SJSA1 (cell line): ENCODE data around the gene NAE1. TPM values are rescaled to one million over a fixed set of nuclear protein-coding genes. Genes with fewer than 3 reads are reported as not detected.
"Not testable (repeated sequence)": the region's sequence is repeated elsewhere in the genome, so short reads cannot be mapped to it uniquely, and the experiment has no call there.

Experiments
- DNase-seq, 2 experiments: peaks; one replicate each; pipeline ENCODE4 v3.0.0-alpha.2; 2015 to 2020; ENCODE audit warnings: low spot score in 2 of 2, low read depth in 1 of 2
- H3K27ac ChIP-seq: fragments of 250-450 bp; sonication (Bioruptor Pico); 2 replicates; pipeline ENCODE4 v1.5.1; 2020; ENCODE audit warnings: mild to moderate bottlenecking, moderate library complexity
- H3K27me3 ChIP-seq: fragments of 250-450 bp; sonication (Bioruptor Pico); replicated peaks from 2 replicates; pipeline ENCODE4 v1.5.1; 2020; ENCODE audit warnings: mild to moderate bottlenecking, moderate library complexity
- H3K36me3 ChIP-seq: fragments of 250-450 bp; sonication (Bioruptor Pico); 2 replicates; pipeline ENCODE4 v1.5.1; 2020; ENCODE audit warnings: mild to moderate bottlenecking
- H3K4me1 ChIP-seq: fragments of 250-450 bp; sonication (Bioruptor Pico); replicated peaks from 2 replicates; pipeline ENCODE4 v1.6.1; 2021; ENCODE audit warnings: mild to moderate bottlenecking
- H3K4me3 ChIP-seq: fragments of 250-450 bp; sonication (Bioruptor Pico); 2 replicates; pipeline ENCODE4 v1.5.1; 2020; ENCODE audit warnings: mild to moderate bottlenecking
- H3K9me3 ChIP-seq: fragments of 250-450 bp; sonication (Bioruptor Pico); replicated peaks from 2 replicates; pipeline ENCODE4 v1.5.1; 2020; ENCODE audit warnings: mild to moderate bottlenecking
- total RNA-seq: library from RNA; depleted of rRNA; stranded (reverse); fragments of >200 nt; shearing (Covaris generic); gene quantifications from 2 replicates; pipeline ENCODE4 v1.2.3, GENCODE V29; 2014

The NAE1 gene
- total RNA-seq, 1 experiment from 2014 or later: 78.8 TPM

DNA sequence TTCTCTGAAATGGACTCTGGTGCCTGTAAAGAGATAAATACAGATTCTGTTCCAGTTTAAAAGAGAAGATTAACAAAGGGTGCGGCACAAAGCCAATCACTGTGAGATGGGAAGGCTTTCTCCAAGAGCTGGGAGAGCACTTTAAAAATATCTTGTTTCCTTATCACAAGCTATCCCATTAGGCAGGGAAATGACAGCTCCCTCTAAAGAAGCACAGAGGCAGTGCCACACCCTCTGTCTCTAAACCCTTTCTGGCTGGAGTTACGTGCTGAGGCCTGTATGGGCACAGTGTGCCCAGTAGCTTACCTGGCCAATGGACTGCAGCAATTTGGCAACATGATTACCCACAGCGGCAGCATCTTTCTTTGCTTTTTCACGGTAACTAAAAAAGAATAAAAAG, 20.4 kb downstream of the NAE1 start:
- no peaks in the 10 kb centered on the region for H3K4me1 ChIP-seq
- H3K4me3 ChIP-seq: no peak overlapping the region
- no peaks in the 10 kb centered on the region for H3K27me3 ChIP-seq
- peaks cover 66% of the 10 kb centered on the region for H3K36me3 ChIP-seq
- H3K27ac ChIP-seq: no peak overlapping the region
- DNase-seq: no peak
- H3K9me3 ChIP-seq: no peaks in the 10 kb centered on the region

DNA sequence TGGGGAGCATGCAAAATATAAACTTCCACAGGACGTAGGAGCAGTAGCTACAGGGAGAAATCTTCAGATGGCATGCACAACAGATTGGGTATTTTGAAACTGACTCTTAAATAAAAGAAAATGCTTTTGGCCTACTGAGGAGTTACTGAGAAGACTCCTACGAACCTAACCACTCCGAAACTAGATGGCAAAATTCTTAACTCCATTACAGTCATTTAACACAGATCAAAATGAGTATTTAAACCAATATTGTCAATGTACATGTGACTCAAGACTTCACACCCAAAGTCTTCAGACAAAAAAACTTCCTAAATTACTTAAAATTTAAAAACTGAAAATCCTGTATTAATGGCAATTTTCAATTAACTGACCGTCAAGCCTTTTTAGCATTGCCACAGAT, 21.0 kb downstream of the NAE1 start:
- Histone ChIP-seq H3K36me3 (peaks cover 65% of the 10 kb centered on the region), H3K4me1 (no peaks in the 10 kb centered on the region), H3K4me3 (no peak overlapping the region), H3K9me3 (no peaks in the 10 kb centered on the region), H3K27me3 (no peaks in the 10 kb centered on the region), H3K27ac (no peak overlapping the region)
- no peak for DNase-seq

DNA sequence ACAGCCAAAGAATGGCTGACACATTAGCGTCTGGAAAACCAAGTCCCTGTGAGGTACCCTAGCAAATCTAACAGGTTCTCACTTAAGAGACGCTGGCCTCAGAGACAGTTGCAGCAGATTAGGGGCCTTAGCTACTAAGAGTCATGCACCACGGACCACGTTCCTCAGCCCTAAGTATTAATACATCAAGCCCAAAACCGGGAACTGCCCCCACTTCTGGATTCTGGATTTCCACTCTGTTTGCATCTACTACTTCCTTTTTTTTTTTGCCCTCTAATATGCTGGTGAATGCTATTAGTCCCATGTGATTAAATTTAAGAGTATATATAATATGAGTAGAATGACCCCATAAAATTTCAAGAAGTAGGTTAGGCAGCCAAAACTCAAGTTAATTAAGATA, 28.6 kb downstream of the NAE1 start:
- Histone ChIP-seq H3K27ac (no peak overlapping the region), H3K4me3 (no peak overlapping the region), H3K36me3 (peaks cover 18% of the 10 kb centered on the region), H3K4me1 (no peaks in the 10 kb centered on the region), H3K9me3 (no peaks in the 10 kb centered on the region), H3K27me3 (no peaks in the 10 kb centered on the region)
- DNase-seq: no peak

DNA sequence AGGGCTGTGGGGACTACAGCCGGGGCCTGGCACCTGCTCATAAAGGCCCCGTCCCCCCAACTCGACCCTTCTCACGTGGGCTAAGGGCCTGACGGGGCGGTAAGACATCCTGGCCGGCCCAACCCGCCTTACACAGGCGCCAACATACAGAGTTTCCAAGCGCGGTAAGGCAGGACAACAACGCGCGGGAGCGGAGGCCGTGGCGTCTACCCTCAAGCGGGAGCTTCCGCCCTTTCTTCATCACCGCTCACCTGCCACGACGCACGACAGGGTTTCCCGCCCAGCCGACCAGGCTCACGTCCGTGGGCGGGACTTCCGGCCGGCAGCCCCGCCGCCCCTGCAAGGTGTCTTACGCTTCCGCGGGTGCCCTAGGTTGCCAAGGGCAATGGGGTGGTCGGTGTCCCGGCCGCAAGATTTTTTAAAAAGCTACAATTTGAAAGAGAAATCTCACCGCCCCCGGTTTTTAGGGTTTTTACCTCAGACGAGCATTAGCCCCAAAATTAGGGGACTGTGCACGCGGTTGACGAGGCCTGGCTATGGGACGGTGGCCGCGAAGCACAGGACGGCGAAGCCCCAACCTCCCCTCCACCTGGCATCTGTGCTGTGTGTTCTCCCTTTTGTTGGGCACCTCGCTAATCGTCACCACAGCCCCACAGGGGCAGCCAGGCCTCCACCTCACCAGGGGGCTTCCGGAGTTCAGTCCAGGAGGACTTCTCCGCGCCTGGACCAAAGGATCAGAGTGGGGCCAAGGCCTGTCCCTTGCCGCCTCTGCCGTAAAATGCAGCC, 29.3 kb downstream of the NAE1 start, which contains the start of gene TERB1:
Gene TERB1, minus strand, starts transcription at position 265 of the 786 bp plus-strand sequence. CDS start 4,786 bp downstream, outside the sequence.
- no peak for DNase-seq
- Histone ChIP-seq H3K9me3 (no peaks in the 10 kb centered on the region), H3K36me3 (peaks cover 17% of the 10 kb centered on the region)

DNA sequence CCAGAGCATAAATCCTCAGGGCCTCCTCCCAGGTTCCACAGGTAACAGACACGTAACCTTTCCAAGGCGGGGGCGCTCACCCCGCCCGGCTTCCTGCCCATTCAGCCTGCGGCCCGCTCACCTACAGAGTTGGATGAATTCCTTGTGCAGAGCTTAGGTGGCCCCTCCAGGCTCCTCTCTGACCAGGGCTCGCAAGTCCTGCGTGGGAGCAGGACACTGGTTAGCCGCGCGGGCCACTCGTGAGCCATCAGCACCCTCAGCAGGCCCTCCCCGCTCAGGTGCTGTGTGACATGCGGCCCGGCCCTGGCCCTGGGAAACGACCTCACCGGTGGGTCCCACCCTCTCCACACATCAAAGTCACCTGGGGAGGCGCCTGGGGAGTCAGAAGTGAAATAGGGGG, 29.9 kb downstream of the NAE1 start:
- Histone ChIP-seq H3K4me3 (no peak overlapping the region), H3K4me1 (no peaks in the 10 kb centered on the region), H3K27ac (no peak overlapping the region), H3K9me3 (no peaks in the 10 kb centered on the region), H3K36me3 (peaks cover 15% of the 10 kb centered on the region), H3K27me3 (peaks cover 5% of the 10 kb centered on the region)
- DNase-seq: no peak

More for the DNA sequence above, 29.3 kb downstream of the NAE1 start, which contains the start of gene TERB1:
- no peaks in the 10 kb centered on the region for H3K4me1 ChIP-seq
- H3K27ac ChIP-seq: no peak within 1 kb of the TSS
- H3K4me3 ChIP-seq: no peak within 1 kb of the TSS
- H3K27me3 ChIP-seq: no peaks in the 10 kb centered on the region

DNA sequence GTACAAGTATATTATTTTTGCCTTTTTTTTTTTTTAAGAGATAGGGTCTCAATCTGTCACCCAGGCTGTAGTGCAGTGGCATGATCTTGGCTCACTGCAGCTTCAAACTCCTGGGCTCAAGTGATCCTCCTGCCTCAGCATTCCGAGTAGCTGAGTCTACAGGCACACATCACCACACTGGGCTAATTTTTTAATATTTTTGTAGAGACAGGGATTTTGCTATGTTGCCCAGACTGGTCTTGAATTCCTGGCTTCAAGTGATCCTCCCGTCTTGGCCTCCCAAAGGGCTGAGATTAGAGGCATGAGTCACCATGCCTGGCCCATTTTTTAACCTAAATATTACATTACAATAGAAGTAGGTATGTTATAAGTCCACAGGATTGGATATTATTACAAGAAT, 32.6 kb downstream of the NAE1 start:
- H3K27me3 ChIP-seq: peaks cover 8% of the 10 kb centered on the region
- no peak for DNase-seq
- no peaks in the 10 kb centered on the region for H3K9me3 ChIP-seq

DNA sequence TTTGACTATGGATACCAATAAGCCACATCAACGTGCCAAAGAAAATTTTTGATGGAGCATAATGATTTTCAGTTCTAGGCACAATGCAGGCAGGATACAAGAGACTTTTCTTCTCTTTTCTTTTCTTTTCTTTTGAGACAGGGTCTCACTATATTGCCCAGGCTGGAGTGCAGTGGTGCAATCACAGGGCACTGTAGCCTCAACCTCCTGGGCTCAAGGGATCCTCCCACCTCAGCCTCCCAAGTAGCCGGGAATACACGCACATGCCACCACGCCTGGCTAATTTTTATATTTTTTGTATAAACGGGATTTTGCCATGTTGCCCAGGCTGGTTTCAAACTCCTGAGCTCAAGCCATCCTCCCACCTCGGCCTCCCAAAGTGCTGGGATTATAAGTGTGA, 36.8 kb downstream of the NAE1 start:
- DNase-seq, H3K9me3 ChIP-seq, H3K36me3 ChIP-seq, H3K27ac ChIP-seq, H3K4me1 ChIP-seq, H3K4me3 ChIP-seq: not testable (repeated sequence)
- peaks cover 12% of the 10 kb centered on the region for H3K27me3 ChIP-seq

More for the DNA sequence above, 32.6 kb downstream of the NAE1 start:
- H3K36me3 ChIP-seq: no peaks in the 10 kb centered on the region
- no peak overlapping the region for H3K4me3 ChIP-seq
- H3K27ac ChIP-seq: no peak overlapping the region
- no peaks in the 10 kb centered on the region for H3K4me1 ChIP-seq

DNA sequence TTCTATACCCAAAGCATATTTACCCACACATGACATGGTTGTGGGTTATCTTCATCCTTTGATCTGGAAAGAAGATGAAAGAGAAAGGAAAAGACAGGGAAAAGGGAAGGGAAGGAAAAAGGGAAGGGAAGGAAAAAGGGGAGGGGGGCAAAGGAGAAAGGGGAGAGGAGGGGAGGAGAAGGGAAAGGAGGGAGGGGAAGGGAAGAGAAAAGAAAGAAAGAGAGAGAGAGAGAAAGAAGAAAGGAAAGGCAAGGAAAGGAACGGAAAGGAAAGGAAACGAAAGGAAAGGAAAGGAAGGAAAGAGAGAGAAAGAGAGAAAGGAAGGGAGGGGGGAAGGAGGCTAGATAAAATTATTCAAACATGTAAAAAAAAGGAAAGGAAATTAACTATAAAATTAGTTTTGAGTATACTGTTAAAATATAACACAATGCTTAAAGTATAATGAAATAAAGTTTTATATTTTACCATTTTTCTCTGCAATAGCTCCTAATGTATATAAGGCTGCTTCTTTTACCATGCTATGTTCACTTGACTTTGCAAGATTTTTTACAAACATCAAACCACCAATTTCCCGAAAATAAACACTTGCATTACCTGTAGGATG, 40.5 kb downstream of the NAE1 start:
- no peaks in the 10 kb centered on the region for H3K36me3 ChIP-seq
- DNase-seq: no peak
- peaks cover 10% of the 10 kb centered on the region; the same call in 1 of the 2 replicates for H3K27me3 ChIP-seq
- no peak overlapping the region for H3K4me3 ChIP-seq
- no peaks in the 10 kb centered on the region for H3K4me1 ChIP-seq
- no peaks in the 10 kb centered on the region for H3K9me3 ChIP-seq
- H3K27ac ChIP-seq: no peak overlapping the region

DNA sequence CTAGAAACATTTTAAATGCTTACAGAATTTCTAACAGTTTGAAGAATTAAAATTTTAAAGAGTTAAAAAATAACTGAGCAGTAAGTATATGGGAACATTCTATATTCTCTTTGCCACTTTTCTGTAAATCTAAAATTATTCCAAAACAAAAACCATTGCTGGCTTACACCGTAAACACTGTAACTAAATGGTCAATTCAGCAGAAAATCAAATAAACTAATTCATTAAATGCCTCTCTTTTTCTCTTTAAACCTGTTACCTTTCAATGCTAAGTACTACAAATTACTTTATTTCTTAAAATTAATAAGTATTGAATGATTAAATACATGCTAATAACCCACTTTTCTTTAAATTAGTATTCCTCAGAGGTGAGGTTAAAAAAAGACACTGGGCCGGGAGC, 43.3 kb downstream of the NAE1 start:
- Histone ChIP-seq H3K9me3 (no peaks in the 10 kb centered on the region), H3K27me3 (peaks cover 7% of the 10 kb centered on the region; the same call in 1 of the 2 replicates), H3K27ac (no peak overlapping the region), H3K4me3 (no peak overlapping the region), H3K4me1 (no peaks in the 10 kb centered on the region), H3K36me3 (no peaks in the 10 kb centered on the region)
- no peak for DNase-seq

DNA sequence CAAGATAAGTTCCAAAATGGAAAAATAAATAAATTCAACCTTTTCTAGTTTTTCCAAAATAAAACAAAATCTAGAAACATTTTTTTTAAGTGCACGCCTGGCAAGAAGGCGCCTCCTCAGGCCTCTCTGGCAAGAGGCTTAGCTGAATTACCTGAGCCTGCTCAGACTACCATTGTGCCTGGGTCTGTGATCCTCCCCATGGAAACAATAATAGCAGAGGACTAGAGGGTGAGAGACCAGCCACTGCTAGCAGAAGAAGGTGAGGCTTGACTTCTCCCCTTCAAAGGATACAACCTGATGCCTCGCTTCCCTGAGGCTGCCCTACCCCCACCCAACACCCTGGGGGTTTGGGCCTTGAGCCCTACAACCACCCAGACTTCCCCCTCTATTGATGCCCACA, 44.2 kb downstream of the NAE1 start:
- no peak for DNase-seq
- H3K9me3 ChIP-seq: no peaks in the 10 kb centered on the region
- H3K36me3 ChIP-seq: no peaks in the 10 kb centered on the region
- no peaks in the 10 kb centered on the region for H3K4me1 ChIP-seq
- no peak overlapping the region for H3K4me3 ChIP-seq
- H3K27me3 ChIP-seq: peaks cover 6% of the 10 kb centered on the region; the same call in 1 of the 2 replicates
- no peak overlapping the region for H3K27ac ChIP-seq

DNA sequence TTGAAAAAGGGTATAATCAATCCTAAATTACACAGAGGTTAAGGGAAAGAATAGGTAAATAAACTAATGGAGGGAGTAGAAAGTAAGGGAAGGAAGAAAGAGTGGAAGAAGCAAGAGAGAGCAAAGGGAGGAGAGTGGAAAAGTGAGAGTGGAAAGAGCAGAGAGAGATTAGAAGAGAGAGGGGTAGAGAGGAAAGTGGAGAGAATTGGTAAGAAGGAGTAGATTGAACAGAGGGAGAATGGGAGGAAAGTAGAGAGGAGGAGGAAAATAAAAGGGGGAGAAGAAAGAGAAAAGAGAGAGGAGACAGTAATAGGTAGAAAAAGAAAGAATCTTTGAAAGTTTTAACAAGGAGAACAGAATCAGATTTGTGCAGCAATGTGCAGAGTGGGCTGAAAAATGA, 54.3 kb downstream of the NAE1 start:
- H3K36me3 ChIP-seq: no peaks in the 10 kb centered on the region
- H3K4me1 ChIP-seq: no peaks in the 10 kb centered on the region
- no peaks in the 10 kb centered on the region for H3K9me3 ChIP-seq
- H3K27me3 ChIP-seq: no peaks in the 10 kb centered on the region
- no peak overlapping the region for H3K27ac ChIP-seq
- no peak for DNase-seq
- H3K4me3 ChIP-seq: no peak overlapping the region

DNA sequence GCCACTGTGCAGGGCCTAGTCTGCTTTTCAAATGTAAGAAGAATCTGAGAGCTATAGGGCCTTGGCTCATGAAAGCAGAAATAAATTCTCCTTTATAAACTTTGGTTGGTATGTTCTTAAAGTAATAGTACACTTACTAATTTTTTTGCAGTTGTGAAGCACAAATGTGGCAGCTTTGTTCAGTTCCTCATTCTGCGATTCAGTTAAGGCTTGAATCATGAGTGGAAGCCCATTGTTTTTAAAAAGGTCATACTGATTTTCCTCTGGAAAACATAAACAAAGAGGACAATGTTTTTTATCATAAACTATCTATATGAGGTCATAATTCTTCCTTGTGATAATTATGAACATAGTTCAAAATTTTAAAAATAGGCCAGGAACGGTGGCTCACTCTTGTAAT, 55.8 kb downstream of the NAE1 start:
- Histone ChIP-seq H3K9me3 (no peaks in the 10 kb centered on the region), H3K27ac (no peak overlapping the region), H3K4me1 (no peaks in the 10 kb centered on the region), H3K4me3 (no peak overlapping the region), H3K36me3 (no peaks in the 10 kb centered on the region), H3K27me3 (no peaks in the 10 kb centered on the region)
- DNase-seq: no peak

DNA sequence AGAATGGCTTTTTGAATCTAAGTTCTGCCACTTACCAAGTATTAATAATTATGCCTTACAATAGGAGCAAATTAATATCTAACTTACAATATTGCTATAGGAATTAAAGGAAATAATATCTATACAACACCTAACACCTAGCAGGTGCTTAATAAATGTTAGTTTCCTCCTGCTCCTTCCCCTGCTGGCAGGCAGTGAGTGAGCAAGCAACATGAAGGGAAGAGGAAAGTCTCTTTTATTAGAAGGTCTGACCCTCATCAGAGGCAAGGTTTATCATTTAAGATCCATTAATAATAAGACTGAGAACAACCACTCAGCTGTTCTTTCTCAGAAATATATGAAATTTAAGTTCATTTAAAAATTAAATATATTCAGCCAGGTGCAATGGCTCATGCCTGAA, 72.7 kb downstream of the NAE1 start:
- no peaks in the 10 kb centered on the region for H3K36me3 ChIP-seq
- no peak overlapping the region for H3K4me3 ChIP-seq
- no peak overlapping the region for H3K27ac ChIP-seq
- H3K4me1 ChIP-seq: no peaks in the 10 kb centered on the region
- H3K27me3 ChIP-seq: peaks cover 50% of the 10 kb centered on the region
- DNase-seq: no peak
- H3K9me3 ChIP-seq: no peaks in the 10 kb centered on the region

DNA sequence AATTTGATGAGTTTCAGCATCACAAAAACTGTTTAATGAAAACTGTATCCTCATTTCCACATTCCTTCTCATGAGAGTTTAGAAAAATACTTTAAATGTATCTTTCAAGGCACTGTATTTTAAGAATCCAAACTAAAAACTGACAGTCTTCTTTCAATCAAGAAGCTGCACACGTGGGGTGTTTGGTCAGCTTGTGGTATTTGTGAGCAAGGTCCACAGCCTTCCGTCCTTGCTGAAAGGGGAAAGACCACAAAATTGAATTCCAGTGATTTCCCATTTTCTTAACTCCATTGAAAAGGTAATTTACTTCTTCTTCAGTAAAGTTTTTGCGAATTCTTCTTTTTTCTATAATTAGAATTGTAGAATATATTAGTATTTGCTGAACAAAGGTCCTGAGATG, 76.0 kb downstream of the NAE1 start:
- Histone ChIP-seq H3K36me3 (peaks cover 16% of the 10 kb centered on the region), H3K27ac (no peak overlapping the region), H3K27me3 (peaks cover 46% of the 10 kb centered on the region), H3K9me3 (0 out of 2 replicates have a peak, but pooled peaks cover 4% of the 10 kb centered on the region), H3K4me3 (no peak overlapping the region), H3K4me1 (peaks cover 15% of the 10 kb centered on the region)
- no peak for DNase-seq
